Measurements from ENCODE around the gene RAVER1. TPM values are rescaled to one million over a fixed set of nuclear protein-coding genes. Genes with fewer than 3 reads are reported as not detected.

Gene RAVER1
- total RNA-seq, 1 experiment from 2014 or later, result 55.1 TPM

DNA sequence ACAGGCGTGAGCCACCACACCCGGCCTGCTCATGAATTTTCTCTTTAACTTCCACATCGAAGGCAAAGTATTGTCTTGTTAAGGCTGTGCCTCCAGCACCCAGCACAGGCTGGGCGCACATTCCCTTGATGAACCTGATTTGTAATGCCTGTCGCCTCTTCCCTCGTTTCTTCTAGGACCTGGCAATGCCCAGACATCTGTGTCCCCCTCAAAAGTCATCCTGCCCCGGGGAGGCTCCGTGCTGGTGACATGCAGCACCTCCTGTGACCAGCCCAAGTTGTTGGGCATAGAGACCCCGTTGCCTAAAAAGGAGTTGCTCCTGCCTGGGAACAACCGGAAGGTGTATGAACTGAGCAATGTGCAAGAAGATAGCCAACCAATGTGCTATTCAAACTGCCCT, 58.7 kb downstream of the RAVER1 start:
- H3K9me3 ChIP-seq, result no peaks in the 10 kb centered on the region
- peaks cover 13% of the 10 kb centered on the region; the same call in 1 of the 2 replicates for H3K4me1 ChIP-seq
- CTCF ChIA-PET, result no interaction called here
- H3K4me1 Mint-ChIP-seq (ENCODE audit: low read depth, unreplicated experiment), result peaks cover 7% of the 10 kb centered on the region
- no peaks in the 10 kb centered on the region for H3K36me3 ChIP-seq (ENCODE audit: control insufficient read depth, insufficient read depth, low read length)
- peaks cover 23% of the 10 kb centered on the region for H3K36me3 Mint-ChIP-seq (ENCODE audit: insufficient read depth, unreplicated experiment)
- BruUV-seq (replicated peaks), result no TSS peak
- peak overlapping the region; percentile 21 for H3K27ac Mint-ChIP-seq (ENCODE audit: unreplicated experiment)
- POLR2A ChIA-PET, result no interaction called here
- H3K4me3 Mint-ChIP-seq (ENCODE audit: unreplicated experiment), result no peak overlapping the region
- no peak overlapping the region for H3K4me3 ChIP-seq (ENCODE audit: low read depth, low read length)
- no peaks in the 10 kb centered on the region for H3K27me3 Mint-ChIP-seq (ENCODE audit: insufficient read depth, unreplicated experiment)
- no peaks in the 10 kb centered on the region for H3K27me3 ChIP-seq (replicated peaks; ENCODE audit: control insufficient read depth, insufficient read depth, low read length)
- intact Hi-C loops (cut with micrococcal nuclease; ENCODE audit: unreplicated experiment), result no loop called here
- no peak for DNase-seq
- TF ChIP-seq, protein P1, sequence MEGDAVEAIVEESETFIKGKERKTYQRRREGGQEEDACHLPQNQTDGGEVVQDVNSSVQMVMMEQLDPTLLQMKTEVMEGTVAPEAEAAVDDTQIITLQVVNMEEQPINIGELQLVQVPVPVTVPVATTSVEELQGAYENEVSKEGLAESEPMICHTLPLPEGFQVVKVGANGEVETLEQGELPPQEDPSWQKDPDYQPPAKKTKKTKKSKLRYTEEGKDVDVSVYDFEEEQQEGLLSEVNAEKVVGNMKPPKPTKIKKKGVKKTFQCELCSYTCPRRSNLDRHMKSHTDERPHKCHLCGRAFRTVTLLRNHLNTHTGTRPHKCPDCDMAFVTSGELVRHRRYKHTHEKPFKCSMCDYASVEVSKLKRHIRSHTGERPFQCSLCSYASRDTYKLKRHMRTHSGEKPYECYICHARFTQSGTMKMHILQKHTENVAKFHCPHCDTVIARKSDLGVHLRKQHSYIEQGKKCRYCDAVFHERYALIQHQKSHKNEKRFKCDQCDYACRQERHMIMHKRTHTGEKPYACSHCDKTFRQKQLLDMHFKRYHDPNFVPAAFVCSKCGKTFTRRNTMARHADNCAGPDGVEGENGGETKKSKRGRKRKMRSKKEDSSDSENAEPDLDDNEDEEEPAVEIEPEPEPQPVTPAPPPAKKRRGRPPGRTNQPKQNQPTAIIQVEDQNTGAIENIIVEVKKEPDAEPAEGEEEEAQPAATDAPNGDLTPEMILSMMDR (IDR thresholded peaks at IDR 0.05; ENCODE audit: insufficient read depth in 1 of 2, low read depth in 1 of 2, low read length in 1 of 2, severe bottlenecking in 1 of 2, unreplicated experiment in 1 of 2), result no peak
- H3K9me3 Mint-ChIP-seq (ENCODE audit: unreplicated experiment), result no peaks in the 10 kb centered on the region

DNA sequence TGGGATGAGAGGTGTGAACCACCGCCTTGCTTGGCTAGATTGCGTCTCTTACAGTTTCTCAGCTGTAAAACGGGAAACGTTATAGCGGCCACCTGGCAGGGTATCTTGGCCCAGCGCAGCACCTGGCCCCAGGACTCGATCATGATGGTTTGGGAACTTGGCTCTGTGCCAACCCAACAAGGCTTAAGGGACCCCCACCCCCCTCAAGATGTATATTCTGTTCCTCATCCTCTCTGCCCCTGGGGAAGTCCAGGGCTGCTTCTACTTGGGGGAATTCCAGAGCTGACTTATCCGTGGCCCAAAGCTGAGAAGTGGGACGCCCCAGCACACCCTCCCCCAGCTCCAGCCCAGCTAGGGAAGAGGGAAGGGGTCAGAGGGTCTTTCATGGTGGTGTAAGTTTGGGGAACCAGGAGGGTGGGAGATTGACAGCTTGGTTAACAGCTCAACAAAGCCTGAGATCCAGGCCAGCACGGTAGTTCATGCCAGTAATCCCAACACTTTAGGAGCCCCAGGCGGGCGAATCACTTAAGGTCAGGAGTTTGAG, 61.7 kb downstream of the RAVER1 start:
- ChIA-PET CTCF (interaction anchor here (0.6 to 3.7 kb wide), 8 partner anchors 12 to 139 kb away, joined by 3 to 73 read pairs (median 13); partner anchors contain the start of genes ICAM5, RAVER1 and TYK2), POLR2A (interaction anchor here (0.6 to 1.9 kb wide), 10 partner anchors 11 to 453 kb away, joined by 3 to 22 read pairs (median 6); partner anchors contain the start of genes FBXL12, ICAM4, ICAM5 and TYK2)
- no peaks in the 10 kb centered on the region for H3K27me3 ChIP-seq (replicated peaks; ENCODE audit: control insufficient read depth, insufficient read depth, low read length)
- peaks cover 13% of the 10 kb centered on the region; the same call in 1 of the 2 replicates for H3K4me1 ChIP-seq
- H3K4me1 Mint-ChIP-seq (ENCODE audit: low read depth, unreplicated experiment), result peaks cover 6% of the 10 kb centered on the region
- no peaks in the 10 kb centered on the region for H3K9me3 Mint-ChIP-seq (ENCODE audit: unreplicated experiment)
- H3K9me3 ChIP-seq, result no peaks in the 10 kb centered on the region
- BruUV-seq (replicated peaks), result TSS peak; percentile 91
- no peaks in the 10 kb centered on the region for H3K27me3 Mint-ChIP-seq (ENCODE audit: insufficient read depth, unreplicated experiment)
- peak overlapping the region; percentile 70 for H3K4me3 Mint-ChIP-seq (ENCODE audit: unreplicated experiment)
- intact Hi-C loops (cut with micrococcal nuclease; ENCODE audit: unreplicated experiment), result loop anchor here (2.0 kb wide), 1 partner anchor 15 kb away; the partner anchor contains the start of gene ICAM4
- TF ChIP-seq, protein P1 (IDR thresholded peaks at IDR 0.05; ENCODE audit: insufficient read depth in 1 of 2, low read depth in 1 of 2, low read length in 1 of 2, severe bottlenecking in 1 of 2, unreplicated experiment in 1 of 2), result no peak
- no peak for DNase-seq
- H3K4me3 ChIP-seq (ENCODE audit: low read depth, low read length), result peak overlapping the region; percentile 61
- H3K36me3 ChIP-seq (ENCODE audit: control insufficient read depth, insufficient read depth, low read length), result no peaks in the 10 kb centered on the region
- no peak overlapping the region for H3K27ac Mint-ChIP-seq (ENCODE audit: unreplicated experiment)
- H3K36me3 Mint-ChIP-seq (ENCODE audit: insufficient read depth, unreplicated experiment), result peaks cover 8% of the 10 kb centered on the region

DNA sequence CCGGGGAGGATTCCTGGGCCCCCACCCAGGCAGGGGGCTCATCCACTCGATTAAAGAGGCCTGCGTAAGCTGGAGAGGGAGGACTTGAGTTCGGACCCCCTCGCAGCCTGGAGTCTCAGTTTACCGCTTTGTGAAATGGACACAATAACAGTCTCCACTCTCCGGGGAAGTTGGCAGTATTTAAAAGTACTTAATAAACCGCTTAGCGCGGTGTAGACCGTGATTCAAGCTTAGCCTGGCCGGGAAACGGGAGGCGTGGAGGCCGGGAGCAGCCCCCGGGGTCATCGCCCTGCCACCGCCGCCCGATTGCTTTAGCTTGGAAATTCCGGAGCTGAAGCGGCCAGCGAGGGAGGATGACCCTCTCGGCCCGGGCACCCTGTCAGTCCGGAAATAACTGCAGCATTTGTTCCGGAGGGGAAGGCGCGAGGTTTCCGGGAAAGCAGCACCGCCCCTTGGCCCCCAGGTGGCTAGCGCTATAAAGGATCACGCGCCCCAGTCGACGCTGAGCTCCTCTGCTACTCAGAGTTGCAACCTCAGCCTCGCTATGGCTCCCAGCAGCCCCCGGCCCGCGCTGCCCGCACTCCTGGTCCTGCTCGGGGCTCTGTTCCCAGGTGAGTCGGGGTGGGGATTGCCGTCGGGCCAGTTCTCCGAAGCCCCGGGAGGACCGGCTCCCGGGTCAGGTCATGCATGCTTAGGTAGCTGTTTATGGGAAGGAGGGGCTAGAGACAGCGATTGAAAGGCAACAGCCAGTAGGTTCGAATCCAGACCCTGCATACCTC, 62.5 kb downstream of the RAVER1 start, which contains the start of gene ICAM1:
Gene ICAM1 (plus strand): TSS at position 505 of the 779 bp plus-strand sequence. CDS start 40 bp downstream, at position 545.
- CTCF ChIA-PET, result interaction anchor here (0.6 to 3.7 kb wide), 14 partner anchors 11 to 138 kb away, joined by 3 to 73 read pairs (median 6); partner anchors contain the start of genes ICAM5, RAVER1 and TYK2

More for the DNA sequence above, 62.5 kb downstream of the RAVER1 start, which contains the start of gene ICAM1:
- intact Hi-C loops (cut with micrococcal nuclease; ENCODE audit: unreplicated experiment), result loop anchor here (2.0 kb wide), 1 partner anchor 16 kb away; the partner anchor contains the start of gene ICAM4
- Histone ChIP-seq H3K4me3 (ENCODE audit: low read depth, low read length) (peak within 1 kb of the TSS; percentile 61), H3K36me3 (ENCODE audit: control insufficient read depth, insufficient read depth, low read length) (no peaks in the 10 kb centered on the region), H3K4me1 (peaks cover 13% of the 10 kb centered on the region; the same call in 1 of the 2 replicates), H3K9me3 (no peaks in the 10 kb centered on the region), H3K27me3 (replicated peaks; ENCODE audit: control insufficient read depth, insufficient read depth, low read length) (no peaks in the 10 kb centered on the region)
- Mint-ChIP-seq H3K36me3 (ENCODE audit: insufficient read depth, unreplicated experiment) (peaks cover 11% of the 10 kb centered on the region), H3K4me3 (ENCODE audit: unreplicated experiment) (peak within 1 kb of the TSS; percentile 70), H3K27me3 (ENCODE audit: insufficient read depth, unreplicated experiment) (no peaks in the 10 kb centered on the region), H3K4me1 (ENCODE audit: low read depth, unreplicated experiment) (peaks cover 6% of the 10 kb centered on the region), H3K27ac (ENCODE audit: unreplicated experiment) (no peak within 1 kb of the TSS), H3K9me3 (ENCODE audit: unreplicated experiment) (no peaks in the 10 kb centered on the region)
- POLR2A ChIA-PET, result interaction anchor here (0.6 to 1.9 kb wide), 12 partner anchors 10 to 452 kb away, joined by 3 to 22 read pairs (median 4); partner anchors contain the start of genes FBXL12, ICAM4, ICAM5 and TYK2
- TF ChIP-seq, protein P1 (IDR thresholded peaks at IDR 0.05; ENCODE audit: insufficient read depth in 1 of 2, low read depth in 1 of 2, low read length in 1 of 2, severe bottlenecking in 1 of 2, unreplicated experiment in 1 of 2), result peak in 1 of 2 experiments; percentile 27
- DNase-seq, result peak; percentile 79 to 82
- BruUV-seq (replicated peaks), result TSS peak; percentile 98

All from Caco-2 (cell line).